ELR (cell line): ENCODE data around the gene ACOXL.
"Not testable (repeated sequence)": the region's sequence is repeated elsewhere in the genome, so short reads cannot be mapped to it uniquely, and the experiment has no call there.

Source experiments
- DNase-seq: peaks from one replicate; pipeline ENCODE4 v3.0.0-alpha.2; 2015; ENCODE audit warnings: low read depth

The ACOXL gene

DNA sequence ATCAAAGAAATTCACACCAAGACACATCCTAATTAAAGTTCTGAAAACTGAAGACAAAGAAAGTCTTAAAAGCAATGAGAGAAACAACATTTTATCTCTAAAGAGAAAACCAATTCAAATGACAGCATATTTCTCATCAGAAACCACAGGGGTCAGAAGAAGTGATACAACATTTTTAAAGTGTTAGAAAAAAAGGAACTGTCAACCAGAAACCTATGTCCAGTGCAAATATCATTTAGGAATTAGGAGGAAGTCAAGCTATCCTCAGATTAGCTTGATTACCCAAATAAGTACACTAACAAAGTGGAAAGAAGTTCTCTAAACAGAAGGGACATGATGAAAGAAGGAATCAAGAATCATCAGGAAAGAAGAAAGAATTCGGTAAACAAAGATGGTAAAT lies 328.8 kb downstream of the ACOXL start:
- DNase-seq, result no peak

DNA sequence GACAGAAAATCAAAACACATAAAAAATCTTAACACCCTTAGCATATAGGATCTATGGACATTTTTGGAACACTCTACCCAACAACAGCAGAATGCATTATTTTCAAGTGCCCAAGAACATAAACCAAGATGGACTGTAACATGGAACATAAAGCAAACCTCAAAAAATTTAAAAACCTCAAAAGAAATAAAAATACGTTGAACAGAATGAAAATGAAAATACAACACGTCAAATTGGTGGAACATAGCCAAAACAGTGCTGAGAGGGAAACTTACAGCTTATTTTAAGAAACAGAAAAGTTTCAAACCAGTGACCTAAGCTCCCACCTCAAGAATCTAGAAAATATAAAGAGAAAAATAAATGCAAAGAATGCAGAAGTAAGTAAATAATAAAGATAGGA lies 330.0 kb downstream of the ACOXL start:
- DNase-seq, result no peak

DNA sequence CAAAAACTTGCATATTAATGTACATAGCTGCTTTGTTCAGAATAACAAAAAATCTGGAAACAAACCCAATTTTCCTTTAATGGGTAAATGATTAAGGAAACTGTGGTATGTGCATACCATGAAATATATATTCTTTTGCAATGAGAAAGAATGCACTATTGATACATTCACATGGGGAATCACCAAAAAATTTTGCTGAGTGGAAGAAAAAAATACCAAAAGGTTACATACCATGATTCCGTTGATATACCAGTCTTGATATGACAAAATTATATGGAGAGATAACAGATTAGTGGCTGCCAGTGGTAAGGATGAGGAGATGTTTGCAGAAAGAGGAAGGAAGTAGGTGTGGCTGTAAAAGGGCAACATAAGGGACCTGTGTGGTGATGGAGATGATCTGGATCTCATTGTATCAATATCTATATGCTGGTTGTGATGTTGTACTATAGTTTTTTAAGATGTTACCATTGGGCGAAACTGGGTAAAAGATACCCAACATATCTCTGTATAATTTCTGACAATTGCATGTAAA lies 333.8 kb downstream of the ACOXL start:
- DNase-seq, result no peak

DNA sequence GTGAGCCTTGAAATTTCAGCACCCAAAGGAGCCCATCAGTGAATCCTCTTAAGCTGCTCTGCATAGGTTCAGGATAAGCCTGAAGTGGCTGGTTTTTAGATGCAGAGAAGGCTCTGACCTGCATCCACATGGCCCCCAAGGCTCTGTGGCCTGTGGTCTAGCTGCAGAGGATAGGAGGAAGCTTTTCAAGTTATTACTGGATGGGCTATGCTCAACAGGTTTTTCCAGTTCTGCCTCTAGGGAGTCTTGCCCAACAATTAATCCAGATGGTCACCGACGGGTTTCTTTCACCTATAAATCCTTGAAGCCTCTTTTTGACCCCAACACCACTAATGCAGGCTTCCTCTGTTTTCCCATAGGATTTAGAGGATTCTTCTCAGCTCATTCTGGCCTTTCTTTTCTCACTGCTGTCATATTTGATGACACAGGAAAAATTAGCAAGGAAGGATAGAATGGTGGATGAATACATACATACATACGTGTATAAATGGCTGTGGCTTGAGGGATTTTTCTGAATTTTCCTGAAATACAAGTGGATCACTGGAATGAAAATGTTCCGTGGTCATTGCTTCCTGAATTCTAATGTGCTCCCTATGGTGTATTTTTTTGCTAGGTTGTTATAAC lies 336.2 kb downstream of the ACOXL start:
- no peak for DNase-seq

DNA sequence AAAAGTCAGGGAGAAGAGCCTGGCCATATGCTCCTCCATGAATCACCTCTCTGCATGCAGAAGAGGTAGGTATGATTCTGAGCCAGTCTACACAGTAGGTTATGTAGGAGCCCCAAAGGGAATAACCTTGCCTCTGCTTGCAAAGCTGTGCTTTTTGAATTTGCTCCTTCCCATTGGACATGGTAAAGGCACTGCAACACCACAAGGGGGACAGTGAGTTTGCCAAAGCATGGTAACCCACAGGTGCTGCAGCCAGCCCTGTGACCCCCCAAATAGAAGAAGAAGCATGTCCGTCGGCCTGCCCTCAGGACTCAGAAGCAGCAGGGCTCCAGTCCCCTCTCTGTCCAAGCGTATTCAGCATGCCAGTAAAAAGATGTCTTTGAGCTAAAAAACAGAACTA lies 337.3 kb downstream of the ACOXL start:
- DNase-seq, result peak; percentile 16

DNA sequence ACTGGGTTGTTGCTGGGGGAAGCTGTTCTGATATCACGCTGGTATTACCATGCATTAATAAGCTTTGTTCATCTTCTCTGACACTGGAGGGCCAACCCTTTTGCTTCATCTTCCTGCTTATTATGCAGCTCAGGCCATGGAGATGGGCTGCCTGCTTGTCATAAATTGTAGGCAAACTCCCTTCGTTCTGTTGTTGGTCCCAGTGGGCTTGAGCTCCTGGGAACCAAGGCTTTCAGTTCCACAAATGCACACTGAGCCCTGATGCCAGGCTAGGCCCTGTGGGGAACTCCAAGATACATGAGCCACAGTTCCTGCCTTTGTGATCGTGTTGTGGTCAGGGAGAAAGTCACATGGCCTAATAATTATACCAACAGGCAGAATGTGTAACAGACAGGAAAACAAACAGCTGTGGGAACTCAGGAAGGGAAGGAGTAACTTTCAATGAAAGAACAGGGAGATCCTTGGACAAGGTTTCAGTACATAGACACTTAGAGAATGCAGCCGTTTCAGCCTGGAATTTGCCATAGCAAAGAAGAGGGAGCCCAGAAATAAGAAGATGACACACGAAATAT lies 339.3 kb downstream of the ACOXL start:
- peak; percentile 70 for DNase-seq

DNA sequence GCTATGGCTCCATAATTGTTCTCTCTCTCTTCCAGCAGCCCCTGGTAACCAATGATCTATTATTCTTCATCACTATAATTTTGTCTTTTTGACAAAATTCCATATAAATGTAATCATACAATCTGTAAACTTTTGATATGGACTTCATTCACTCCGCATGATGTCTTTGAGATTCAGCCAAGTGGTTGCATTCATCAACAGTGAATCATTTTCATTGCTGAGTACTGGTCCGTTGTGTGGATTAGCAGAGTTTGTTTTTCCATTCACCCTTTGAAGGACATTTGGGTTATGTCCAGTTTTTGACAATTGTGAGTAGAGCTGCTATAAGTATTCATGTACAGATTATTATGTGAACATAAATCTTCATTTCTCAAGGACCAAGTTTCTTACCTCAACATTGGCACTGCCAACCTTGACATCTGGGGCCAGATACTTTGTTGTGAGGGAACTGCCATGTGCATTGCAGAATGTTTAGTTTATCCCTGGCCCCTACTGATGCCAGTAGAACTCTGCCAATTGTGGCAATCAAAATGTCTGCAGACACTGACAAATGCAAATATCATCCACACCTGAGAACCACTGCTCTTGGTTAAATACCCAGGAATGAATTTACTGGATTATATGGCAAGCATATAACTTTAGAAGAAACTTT lies 340.0 kb downstream of the ACOXL start:
- peak; percentile 78 for DNase-seq

DNA sequence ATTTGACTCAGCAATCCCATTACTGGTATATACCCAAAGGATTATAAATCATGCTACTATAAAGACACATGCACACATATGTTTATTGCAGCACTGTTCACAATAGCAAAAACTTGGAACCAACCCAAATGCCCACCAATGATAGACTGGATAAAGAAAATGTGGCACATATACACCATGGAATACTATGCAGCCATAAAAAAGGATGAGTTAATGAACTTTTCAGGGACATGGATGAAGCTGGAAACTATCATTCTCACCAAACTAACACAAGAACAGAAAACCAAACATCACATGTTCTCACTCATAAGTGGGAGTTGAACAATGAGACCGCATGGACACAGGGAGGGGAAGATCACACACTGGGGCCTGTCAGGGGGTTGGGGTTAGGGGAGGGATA lies 350.3 kb downstream of the ACOXL start:
- DNase-seq, result not testable (repeated sequence)

DNA sequence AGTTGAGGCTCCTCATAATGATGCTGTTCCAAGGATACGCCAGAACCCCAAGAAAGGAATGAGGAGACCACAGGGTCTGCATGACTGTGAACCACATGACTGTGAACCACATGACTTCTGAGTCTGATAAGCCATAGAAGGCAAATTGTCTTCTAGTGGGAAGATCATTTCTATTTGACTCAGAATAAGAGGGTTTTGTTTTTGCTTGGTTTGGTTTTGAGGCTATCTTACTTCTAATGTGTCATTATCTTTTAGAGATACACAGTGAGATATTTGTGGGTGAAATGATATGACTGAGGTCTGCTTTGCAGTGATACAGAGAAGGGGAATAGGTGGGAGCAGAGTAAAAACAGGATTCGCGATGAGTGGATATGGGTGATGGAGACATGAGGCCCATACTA lies 359.4 kb downstream of the ACOXL start:
- DNase-seq, result no peak

DNA sequence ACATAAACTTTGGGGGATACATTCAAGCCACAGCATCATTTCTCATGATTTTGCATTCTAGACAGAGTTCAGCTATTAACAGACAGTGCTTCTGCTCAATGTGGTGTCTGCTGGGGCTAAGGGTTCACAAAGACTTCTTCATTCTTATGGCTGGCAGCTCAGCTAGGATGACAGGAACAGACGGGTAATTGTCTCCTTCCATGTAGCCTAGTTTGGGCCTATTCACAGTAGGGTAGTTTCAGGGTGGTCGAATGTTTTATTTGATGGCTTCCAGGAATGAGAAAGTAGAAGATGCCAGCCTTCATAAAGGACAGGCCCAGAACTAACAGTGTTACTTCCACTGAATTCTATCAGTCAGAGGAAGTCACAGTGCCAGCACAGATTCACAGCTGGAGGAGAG lies 362.3 kb downstream of the ACOXL start:
- DNase-seq, result no peak

DNA sequence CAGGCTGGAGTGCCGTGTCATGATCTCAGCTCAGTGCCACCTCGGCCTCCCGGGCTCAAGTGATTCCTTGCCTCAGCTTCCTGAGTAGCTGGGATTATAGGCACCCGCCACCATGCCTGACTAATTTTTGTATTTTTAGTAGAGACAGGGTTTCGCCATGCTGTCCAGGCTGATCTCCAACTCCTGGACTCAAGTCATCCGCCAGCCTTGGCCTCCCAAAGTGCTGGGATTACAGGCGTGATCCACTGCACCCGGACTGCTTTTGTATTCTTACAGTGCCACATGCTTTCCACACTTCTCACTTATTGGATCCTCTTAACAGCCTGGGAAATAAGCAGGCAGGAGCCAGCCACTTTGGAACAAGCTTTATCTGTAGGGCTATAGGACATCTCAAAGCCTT lies 363.1 kb downstream of the ACOXL start:
- no peak for DNase-seq

DNA sequence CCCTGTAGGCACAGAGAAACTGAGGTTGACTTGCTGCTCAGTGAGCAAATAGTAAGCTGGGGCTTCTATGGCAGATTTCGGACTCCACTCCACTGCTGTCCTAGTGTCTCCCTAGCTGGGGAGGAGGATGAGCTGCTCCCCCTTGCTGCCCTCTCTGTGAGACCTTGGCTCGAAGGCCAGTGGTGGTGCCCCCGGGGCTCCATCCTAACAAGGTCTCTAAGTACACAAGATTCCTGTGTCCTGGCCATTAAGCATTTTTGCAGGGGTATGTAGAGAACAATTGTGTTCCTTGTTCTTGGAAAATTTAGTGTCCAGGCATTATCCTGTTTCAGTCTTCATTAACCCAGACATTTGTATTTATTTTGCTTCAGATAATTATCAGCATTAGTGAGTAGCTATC lies 367.0 kb downstream of the ACOXL start:
- DNase-seq, result no peak

DNA sequence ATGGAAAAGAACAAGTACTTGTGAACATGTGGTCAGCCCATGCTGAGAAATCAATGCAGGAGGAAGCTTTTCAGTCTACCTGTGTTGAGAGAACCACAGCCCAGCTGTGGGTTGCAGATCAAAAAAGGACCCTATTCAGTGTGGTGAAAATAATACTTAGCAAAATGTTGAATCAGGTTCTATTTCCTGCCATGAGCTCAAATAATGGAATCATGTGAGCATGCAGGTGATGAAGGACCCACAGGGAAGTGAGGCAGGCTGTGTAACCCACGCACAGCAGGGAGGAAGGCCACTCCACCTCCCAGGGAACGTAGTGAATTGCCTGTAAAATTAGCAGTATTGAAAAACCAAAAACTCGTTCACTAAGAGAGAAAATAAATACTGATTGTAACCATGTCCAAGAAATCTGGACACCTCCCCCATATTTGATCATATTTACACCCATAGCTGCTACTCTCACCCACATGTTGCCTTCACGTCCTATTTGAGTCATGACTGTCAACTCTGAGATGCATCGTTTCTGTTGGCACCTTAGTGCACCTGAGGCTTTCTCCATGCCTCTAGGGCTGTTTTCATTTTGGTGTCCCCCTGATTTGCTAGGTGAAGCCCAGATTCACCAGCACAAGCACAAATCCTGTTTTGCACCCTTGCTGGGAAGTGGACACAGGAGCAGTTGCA lies 367.9 kb downstream of the ACOXL start:
- DNase-seq, result no peak

DNA sequence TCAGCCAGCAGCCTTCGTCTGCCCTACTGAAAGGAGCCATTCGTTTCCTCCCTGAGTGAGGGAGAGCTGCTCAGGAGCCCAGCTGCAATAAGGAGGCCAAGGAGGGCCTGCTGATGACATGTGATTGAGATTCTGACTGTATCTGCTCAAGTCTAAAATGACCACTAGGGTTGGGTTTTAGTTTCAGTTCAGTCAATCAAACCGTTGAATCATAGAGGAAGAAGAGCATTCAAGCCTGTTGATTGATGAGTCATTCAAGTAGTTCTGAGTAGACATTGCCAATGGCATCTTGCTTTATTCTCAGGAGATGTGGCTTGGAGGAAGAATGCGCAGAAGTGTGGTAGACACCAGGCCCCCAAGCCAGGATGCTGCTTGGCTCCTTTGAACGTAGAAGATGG lies 368.4 kb downstream of the ACOXL start:
- DNase-seq, result peak; percentile 38

DNA sequence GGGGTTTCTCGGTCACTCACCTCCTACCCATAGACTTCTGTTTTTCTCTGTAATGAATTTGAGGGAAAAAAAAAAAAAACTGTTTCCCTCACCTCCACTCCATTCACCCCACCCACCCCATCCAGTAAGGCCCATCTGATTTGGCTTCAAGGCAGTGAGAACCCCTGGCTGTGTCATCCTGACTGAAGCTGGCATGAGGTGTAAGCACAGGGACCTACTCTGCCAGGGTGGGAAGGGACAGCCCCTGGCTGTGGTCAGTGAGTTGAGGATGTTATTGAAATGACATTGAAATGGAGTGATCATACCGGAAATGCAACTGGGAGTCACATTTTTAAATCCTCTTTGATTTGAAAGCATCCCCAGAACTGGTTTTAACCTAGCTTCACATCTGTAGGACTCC lies 369.2 kb downstream of the ACOXL start:
- DNase-seq, result no peak

DNA sequence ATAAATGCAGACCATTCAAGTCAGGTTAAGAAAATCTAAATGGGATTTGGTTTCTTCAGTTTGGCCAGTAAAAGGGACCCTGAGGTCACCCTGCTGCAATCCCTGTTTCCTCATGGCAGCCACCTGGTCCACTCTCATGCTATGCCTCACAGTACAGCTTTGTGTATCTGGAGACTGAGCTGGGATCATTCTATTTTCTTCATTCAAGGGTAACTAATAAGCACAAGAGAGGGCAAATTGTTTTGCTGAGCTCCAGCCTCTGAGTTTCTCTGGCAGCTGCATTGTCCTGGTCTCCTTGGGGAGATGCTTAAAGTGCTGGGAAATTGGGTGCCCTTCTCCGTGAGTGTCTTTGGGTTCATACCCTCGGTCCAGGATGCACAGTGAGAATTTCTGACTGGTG lies 369.8 kb downstream of the ACOXL start:
- DNase-seq, result no peak

DNA sequence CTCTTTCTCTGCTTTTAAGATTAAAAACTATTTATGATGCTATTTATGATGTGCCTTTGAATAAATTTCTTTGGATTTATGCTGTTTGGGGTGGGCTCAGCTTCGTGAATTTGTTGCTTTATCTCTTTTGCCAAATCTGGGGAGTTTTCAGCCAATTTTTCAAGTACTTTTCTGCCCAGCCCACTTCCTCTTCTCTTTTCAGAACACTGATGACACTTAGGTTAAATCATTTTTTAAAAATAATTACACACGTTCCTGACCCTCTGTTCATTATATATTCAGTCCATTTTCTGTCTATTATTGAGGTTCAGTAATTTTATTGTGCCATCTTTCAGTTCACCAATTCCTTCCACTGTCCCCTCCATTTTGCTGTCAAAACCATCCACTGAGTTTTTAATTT lies 373.6 kb downstream of the ACOXL start:
- no peak for DNase-seq

DNA sequence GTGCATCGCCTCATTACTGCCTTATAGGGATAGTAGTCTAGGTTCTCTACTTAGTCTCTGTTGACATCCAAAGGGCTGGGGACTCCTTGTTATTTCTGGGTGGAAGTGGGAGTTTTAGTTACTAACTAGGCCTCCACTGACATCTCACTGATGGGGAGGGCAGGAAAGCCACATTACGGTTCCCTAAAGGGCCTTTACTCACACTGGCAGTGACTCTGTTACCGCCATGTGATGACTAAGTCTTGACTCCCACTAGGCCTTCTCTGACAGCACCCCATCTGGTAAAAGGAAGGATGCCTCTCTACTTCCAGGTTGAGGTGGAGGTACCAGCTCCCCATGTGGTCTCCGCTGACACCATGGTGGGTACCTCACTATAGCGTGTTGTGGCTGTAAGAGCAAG lies 374.3 kb downstream of the ACOXL start:
- peak; percentile 41 for DNase-seq

DNA sequence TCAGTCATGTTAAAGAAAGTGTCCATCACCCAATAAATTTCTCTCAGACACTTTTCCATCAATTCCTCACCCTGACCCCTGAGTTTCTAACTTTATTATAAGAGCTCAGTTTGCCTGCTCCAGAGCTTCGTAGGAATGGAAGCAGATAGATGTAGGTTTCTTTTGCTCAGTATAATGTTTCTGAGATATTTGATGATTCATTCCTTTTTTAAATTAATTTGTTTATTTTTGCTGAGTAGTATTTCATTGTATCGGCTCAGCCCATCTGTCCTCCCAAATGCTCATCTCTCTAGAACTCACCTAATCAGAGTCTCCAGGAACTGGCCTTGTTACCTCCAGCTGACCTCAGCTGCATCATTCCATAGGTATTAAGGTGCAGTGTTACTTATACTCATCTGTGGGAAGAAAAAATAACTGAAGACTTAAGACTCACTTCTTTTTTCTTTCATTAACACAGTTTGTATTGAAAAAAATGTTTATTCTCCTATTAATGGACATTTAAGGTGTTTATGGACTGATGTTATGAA lies 376.4 kb downstream of the ACOXL start:
- no peak for DNase-seq

DNA sequence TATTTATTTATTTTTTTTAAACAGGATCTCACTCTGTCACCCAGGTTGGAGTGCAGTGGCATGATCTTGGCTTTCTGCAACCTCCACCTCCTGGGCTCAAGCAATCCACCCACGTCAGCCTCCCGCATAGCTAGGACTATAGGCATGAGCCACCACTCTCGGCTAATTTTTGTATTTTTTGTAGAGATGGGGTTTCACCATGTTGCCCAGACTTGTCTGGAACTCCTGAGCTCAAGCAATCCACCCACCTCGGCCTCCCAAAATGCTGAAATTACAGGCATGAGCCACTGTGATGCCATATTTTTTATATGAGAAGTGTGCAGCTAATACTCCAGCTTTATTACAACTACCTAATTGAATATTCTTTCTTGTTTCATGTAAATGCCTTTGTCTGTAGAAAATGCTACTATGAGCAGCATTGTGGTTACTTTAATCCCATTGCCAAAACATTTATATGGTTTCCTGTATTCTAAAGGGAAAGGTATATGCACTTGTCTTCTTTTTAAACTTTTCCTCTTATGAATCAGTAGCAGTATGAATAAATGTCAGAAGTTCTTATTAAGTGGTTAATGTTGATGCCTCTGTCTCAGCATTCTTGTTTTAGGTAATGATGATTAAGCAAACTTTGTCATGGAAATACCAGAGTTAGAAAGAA lies 378.9 kb downstream of the ACOXL start:
- DNase-seq, result no peak

DNA sequence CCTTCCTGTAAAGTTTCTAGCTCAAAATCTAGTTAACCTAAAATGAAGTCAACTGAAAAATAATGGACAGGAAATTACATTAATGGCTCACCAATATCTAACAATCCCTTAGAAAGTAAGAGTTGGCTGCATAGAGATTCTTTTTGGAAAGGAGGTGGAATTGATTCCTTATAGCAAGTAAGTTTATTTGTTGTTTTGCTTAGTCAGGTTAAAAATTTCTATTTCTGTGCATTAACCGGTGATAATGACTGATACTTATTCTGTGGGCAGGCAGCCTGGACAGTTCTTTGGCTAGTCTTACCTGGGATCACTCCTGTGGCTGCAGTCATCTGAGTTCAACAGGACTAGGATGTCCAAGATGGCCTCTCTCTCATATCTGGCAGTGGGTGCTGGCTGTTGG lies 381.5 kb downstream of the ACOXL start:
- DNase-seq, result no peak

DNA sequence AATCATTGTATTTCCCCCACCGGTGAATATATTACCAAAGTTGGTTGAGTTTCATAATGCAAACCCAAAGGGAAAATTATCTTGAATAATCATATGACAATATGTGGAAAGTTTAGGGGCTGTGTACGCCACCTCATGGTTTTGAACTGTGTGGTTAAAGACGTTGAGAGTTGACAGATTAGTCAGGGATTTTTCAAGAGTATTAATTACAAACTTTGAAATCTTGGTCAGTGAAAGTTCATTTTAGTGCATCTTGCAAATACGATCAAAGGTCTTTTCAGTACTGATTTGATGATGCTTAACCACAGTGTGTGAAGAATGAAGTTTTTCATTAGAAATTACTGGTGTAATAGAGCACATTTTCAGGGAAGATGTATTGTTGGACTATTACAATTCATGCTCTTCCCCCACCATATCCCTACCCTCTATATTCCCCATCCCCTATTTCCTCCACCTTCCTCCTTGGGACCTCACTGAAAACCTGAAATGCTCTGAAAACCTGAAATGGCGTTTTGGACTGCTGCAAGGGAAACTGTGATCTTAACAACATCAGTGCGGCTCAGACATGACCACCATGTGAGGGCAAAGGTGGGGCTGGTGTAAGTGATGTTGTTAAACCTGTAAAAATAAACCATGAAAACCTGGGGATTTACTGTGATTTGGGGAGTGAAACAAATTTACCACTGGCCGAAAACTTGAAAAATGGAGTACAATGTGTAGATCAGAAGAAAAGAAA lies 383.8 kb downstream of the ACOXL start:
- no peak for DNase-seq
